Activated naive CD4-positive, alpha-beta T cell (primary cell): ENCODE results near the gene CLDN6.
A peak's percentile ranks its signal among the peaks of the same experiment; 100 is the strongest.

Experiments used
- DNase-seq, 4 experiments: peaks; one replicate each; lab custom pipeline; 2025; lab: John Stamatoyannopoulos, UW

The CLDN6 gene

DNA sequence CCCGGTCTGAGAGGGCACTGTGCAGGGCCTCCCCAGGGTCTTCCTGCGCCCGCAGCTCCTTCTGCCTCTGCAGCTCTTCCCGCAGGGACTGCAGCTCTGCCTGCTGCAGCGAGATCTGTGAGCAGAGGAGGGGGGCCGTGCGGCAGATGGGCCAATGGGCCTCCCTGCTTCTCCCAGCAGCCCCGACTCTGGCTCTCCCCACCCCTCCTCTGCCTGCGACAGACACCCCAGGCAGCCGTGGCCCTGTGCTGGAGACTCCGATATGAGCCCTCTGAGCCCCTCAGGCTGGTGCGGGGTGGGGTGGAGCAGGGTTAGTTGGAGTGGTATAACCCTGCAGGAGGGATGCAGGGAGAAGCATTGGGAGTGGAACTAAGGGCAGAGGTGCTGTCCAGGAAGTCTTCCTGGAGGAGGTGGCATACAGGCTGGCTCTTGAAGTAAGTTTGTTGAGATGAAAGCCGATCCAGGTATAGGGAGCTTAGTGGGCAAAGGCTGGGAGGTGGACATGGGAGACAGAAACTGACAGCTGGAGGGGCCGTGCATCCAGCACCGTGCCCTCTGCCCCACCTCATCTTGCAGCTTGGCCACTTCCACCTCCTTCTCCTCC, 10.8 kb upstream of the CLDN6 start:
- no peak for DNase-seq

DNA sequence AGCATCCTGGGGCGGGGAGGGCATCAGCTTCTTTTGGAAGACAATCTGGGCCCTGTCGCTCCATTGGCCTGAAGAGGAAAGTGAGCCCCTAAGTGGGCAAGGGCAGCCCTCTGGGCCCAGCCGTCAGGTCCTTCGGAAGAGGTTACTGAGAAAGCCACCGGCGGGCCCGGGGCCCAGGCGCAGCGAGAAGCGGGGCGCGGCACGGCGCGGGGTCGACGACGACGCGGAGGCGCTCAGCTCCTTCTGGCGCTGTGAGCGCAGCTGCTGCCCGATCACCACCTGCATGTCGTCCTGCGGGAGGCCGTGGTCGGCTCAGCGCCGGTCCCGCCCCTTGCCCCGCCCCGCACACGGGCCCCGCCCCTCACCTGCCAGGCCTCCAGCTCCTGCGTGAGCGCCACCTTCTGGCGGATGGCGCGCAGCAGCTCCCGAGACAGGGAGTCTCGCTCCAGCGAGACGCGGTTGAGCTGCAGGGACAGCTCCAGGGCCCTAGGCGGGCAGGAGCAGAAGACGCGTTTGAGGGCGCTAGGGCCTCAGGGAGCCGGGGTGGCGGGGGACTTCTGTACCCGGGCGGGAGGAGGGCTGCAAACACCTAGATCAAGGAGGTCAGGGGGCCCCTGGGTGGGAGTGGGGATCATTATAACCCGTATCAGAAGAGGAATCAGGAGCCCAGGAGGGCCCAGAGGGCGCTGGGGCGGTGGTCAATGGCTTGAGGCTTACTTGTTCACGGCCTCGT, 10.2 kb upstream of the CLDN6 start:
- DNase-seq, result peak; percentile 67 to 87 (median 79)

DNA sequence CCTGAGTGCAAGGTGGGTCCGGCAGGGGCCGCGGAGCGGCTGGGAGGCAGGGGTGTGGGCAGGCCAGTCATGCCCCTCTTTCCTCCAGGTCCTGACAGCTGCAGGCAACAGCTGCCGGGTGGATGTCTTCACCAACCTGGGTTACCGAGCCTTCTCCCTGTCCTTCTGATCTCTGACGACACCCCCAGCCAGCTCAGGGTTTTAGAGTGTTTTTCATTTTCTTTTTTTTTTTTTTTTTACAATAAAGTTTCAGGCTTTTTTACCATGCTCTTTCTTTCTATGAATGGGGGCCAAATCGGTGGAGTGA, 9.5 kb upstream of the CLDN6 start:
- no peak for DNase-seq

DNA sequence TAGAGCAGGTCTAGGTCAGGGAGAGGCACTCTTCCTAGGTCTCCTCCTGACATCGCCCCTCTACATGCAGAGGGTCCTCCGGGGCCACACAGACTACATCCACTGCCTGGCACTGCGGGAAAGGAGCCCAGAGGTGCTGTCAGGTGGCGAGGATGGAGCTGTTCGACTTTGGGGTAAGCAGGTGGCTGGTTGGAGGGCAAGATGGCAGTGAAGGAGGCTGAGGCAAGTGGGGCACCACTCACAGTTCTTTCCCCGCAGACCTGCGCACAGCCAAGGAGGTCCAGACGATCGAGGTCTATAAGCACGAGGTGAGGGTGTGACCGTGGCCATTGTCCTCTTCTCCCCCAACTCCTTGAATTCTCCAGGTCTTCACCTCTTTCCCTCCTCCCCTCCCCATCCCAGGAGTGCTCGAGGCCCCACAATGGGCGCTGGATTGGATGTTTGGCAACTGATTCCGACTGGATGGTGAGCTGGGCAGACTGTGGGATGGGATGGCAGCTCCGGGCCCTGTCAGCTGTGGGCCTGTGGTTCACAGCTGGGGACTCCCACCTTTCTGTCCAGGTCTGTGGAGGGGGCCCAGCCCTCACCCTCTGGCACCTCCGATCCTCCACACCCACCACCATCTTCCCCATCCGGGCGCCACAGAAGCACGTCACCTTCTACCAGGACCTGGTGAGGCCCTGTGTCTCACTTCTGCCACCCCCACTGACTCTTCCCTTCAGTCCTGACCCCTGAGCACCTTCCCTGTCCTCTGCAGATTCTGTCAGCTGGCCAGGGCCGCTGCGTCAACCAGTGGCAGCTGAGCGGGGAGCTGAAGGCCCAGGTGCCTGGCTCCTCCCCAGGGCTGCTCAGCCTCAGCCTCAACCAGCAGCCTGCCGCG, 8.9 kb upstream of the CLDN6 start:
- no peak for DNase-seq

DNA sequence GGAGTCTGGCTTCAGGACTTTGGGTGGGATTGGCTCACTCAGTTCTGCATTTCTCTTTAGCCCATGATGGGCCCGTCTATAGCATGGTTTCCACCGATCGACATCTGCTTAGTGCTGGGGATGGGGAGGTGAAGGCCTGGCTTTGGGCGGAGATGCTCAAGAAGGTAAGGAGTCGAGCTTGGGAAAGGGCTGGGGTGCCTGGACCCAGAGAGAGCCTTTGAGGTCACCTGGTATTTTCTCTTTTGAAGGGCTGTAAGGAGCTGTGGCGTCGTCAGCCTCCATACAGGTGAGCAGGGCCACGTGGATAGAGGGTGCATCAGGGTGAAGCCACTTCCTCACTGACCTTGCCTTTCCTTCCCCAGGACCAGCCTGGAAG, 8.0 kb upstream of the CLDN6 start:
- DNase-seq, result no peak

DNA sequence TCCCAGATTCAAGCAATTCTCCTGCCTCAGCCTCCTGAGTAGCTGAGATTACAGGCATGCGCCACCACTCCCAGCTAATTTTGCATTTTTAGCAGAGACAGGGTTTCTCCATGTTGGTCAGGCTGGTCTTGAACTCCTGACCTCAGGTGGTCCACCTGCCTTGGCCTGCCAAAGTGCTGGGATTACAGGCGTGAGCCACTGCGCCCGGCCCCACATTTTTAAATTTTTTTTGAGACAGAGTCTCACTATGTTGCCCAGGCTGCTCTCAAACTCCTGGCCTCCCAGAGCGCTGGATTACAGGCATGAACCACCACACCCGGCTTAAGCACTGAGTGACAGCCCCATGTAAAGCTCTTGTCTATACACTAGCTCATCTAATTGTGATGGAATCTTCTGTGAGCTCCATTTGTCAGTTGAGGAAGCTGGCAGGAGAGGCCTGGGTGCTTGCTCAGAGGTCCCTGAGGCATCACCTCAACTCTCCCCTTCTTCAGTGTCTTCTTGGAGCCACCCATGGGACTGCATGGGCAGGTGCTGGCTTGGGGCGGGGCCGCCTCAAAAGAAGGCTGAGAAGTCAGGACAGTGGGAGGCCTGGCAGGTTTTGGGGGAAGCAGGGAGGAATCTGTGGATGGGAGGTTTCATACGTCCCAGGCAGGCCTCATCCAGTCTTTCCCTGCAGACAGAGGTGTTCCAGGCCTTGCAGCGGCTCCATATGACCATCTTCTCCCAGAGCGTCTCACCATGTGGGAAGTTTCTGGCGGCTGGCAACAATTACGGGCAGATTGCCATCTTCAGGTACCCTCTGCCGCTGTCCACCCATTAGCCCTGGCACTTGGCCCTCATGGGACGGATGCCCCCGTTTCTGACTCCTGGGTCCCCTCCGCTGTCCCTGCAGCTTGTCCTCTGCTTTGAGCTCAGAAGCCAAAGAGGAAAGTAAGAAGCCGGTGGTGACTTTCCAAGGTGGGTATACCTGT, 7.3 kb upstream of the CLDN6 start:
- no peak for DNase-seq

DNA sequence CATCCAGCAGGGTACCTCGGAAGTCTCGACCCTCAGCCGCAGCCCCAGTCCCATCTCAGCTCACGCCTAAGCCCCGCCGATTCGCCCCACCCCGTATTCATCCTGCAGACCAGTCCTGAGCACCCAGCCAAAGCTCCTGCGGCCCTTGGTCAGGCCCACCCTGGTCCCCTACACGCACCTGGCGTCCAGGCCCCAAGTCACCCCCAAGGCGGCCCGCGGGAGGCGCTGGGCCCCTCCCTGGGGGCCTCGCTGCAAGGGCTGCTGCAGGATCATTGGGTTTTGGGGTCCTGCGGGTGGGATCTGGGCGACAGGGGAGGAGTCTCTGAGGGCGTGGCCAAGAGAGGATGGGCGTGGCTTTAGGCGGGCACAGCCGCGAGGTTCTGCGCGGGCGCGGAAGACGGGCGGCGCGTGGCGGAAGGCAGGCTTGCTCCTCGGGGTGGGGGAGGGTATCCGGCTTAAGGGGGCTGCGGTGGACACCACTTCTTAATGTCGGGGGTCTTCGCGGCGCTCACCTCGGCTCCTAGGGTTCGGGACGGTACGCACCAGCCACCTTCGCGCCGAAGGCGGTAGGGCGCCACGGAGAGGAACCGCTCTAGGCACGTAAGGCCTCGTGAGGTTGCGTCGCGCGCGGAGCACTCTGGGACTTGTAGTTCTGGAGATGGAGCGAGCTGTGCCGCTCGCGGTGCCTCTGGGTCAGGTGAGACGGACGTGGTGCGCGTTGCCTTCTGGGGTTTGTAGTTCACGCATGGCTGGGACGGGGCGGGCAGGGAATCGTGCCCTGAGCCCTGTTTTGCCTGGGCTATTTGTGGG, 5.9 kb upstream of the CLDN6 start, which contains the start of the genes HCFC1R1 and THOC6:
Gene HCFC1R1 (minus strand): TSS at position 274 of the 810 bp plus-strand sequence. CDS start 1 bp downstream, at position 273.
Gene THOC6 (plus strand): TSS at position 367 of the 810 bp plus-strand sequence. CDS start 292 bp downstream, at position 659.
- peak; percentile 85 to 95 (median 90) for DNase-seq

DNA sequence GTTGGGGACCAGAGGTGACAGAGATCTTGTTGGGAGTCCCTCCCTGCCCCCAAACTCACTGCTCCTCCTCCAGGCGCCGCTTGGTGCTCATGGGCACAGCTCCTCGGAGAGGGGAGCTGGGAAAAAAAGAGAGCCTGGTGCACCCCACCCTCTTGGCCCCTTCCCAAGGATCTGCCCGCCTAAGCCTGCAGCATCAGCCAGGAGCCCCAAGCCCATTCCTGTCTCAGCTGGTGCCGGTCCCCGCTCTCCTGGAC, 5.4 kb upstream of the CLDN6 start:
- DNase-seq, result no peak

DNA sequence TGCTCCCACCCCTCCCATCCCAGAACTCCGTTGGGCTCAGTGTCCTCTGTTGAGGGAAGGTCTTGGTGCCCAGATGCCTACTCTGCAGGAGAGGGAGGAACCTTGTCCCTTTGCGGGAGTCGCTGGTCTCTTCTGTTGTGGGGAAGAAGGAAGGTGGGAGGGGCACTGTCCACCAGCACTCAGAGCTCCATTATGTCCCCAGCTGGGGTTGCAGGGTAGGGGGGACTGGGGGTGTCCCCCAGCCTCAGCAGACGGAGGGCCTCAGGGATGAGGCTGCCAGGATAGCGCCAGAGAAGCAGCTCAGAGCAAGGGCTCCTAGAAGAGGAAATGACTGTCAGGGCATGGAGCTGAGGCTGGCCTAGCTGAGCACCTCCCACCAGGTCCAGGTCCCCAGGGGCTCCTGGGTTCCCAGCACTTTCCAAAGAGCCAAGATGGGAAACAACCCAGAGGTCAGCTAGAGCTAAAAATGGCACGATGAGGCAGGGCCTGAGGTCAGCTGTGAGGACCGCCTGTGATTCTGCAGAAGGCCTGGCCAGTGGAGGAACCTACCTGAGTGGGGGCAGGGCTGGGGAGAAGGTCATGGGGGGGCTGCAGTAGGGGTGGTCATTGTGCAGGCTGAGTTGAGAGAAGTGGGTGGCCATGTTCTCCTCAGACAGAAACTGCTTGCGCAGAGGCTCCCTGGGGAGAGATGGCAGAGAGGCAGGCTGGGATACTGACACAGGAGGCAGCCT, 4.9 kb upstream of the CLDN6 start:
- no peak for DNase-seq

DNA sequence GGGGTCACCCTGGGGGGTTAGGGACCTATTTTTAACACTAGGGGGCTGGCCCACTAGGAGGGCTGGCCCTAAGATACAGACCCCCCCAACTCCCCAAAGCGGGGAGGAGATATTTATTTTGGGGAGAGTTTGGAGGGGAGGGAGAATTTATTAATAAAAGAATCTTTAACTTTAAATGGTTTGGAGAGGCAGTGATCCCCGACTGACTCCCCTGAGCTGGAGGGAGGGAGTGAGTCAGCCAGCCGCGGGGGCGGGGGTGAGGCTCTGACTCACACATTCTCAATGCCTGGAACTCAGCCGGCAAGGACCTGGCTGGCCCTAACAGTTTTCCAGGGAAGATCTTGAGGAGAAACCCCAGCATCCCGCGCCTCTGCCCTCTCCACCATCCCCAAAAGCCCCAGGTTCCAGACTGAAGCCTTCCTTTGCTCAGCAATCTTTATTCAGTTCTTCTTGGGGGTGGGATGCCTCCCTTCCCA, 4.3 kb upstream of the CLDN6 start:
- DNase-seq, result peak; percentile 55 to 76 (median 62)

DNA sequence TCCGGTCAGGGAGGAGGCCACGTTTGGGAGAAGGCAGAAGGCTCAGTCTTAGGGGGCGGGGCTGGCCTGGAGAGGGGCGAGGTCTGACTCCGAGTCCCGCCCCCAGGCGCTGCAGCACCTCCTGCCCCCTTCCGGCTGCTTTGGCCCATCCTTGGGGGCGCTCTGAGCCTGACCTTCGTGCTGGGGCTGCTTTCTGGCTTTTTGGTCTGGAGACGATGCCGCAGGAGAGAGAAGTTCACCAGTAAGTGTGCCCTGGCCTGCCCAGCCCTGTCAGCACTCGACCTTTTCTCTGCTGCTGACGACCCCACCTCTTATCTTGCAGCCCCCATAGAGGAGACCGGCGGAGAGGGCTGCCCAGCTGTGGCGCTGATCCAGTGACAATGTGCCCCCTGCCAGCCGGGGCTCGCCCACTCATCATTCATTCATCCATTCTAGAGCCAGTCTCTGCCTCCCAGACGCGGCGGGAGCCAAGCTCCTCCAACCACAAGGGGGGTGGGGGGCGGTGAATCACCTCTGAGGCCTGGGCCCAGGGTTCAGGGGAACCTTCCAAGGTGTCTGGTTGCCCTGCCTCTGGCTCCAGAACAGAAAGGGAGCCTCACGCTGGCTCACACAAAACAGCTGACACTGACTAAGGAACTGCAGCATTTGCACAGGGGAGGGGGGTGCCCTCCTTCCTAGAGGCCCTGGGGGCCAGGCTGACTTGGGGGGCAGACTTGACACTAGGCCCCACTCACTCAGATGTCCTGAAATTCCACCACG, 3.6 kb upstream of the CLDN6 start:
- peak; percentile 27 to 62 (median 46) for DNase-seq

DNA sequence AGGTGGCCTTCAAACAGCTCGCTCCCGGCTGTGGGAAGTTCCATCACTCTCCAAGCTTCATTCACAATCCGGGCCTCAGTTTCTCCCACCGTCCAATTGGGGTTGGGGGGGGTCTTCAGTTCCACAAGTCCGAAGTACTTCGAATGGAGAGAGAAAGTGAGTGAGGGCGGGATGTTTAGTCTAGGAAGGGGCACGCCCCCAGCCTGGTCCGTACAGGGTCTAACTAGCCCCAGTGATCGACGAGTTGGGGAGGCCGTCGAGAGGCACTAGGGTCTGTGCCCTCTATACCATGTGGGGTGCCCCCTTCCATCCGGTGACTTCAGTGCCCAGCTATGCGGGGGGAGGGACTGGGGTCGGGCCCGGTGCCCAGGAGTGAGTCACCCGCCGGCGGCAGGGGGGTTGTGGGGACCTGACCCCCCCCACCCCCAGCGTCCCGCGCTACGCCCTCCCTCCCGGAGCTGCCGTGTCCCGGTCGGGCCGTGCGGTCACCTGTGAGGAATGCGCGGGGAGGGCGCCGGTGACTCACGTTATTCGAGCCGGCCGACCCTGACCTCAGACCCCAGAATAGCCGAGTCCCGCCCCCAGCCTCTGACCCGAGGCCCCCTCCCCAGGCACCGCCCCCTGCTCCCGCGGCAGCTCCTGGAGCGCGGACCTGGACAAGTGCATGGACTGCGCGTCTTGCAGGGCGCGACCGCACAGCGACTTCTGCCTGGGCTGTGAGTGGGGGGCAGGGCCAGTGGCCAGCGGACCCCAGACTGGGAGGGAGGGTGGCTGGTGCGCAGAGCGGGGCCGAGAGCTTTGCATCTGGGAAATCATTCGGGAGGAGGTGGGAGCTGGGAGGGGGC, 2.8 kb upstream of the CLDN6 start:
- peak in 2 of 4 experiments; percentile 25 to 58 for DNase-seq

DNA sequence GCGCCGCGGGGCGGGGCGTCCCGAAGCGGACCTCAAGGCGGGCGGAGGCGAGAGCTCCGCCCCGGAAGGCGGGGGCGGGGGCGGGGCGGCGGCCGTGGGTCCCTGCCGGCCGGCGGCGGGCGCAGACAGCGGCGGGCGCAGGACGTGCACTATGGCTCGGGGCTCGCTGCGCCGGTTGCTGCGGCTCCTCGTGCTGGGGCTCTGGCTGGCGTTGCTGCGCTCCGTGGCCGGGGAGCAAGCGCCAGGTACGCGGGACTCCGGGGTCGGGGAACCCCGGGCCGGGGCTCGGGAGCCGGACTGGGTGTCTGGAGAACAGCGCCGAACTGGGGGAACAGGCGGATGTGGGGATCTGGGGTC, 2.2 kb upstream of the CLDN6 start, which contains the start of gene TNFRSF12A:
Gene TNFRSF12A (plus strand): TSS at position 122 of the 357 bp plus-strand sequence. CDS start 30 bp downstream, at position 152.
- peak in 2 of 4 experiments; percentile 18 to 39 for DNase-seq

DNA sequence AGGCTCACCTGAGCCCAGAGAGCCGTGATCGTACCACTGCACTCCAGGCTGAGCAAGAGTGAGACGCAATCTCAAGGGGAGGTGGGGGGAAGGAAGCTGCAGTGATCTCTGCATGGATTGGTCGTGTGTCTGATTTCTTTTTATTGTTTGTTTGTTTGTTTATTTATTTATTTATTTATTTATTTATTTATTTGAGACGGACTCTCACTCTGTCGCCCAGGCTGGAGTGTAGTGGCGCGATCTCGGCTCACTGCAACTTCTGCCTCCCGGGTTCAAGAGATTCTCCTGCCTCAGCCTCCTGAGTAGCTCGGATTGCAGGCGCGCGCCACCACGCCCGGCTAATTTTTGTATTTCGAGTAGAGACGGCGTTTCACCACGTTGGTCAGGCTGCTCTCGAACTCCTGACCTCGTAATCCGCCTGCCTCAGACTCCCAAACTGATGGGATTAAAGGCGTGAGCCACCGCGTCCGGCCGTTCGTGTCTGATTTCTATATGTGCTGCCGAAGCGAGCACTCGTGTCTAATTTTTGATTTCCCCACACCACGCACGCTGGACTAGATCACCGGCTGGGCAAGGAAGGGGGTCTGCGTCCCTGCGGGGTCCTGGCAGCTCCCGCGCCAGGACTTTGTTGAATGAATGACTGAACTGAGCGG, 1.7 kb upstream of the CLDN6 start:
- no peak for DNase-seq

DNA sequence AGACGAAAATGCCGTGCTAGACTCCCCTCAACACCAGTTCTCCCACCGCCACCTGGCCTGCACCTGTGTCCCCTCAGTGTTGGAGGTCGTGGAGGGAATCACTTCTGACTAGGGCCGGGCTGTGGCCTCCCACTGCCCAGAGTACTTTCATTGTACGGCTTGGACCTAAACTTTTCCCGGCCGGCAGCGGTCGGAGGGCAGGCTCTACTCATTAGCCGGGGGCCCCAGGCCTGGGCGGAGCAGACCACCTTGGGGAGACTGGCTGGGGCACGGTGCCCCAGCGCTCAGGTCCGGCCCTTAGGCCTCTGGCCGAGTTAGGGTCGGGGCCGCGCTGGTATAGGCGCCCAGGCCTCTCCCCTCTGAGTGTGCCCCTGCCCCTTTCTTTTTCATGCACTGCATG, 639 bp downstream of the CLDN6 start:
- DNase-seq, result no peak

DNA sequence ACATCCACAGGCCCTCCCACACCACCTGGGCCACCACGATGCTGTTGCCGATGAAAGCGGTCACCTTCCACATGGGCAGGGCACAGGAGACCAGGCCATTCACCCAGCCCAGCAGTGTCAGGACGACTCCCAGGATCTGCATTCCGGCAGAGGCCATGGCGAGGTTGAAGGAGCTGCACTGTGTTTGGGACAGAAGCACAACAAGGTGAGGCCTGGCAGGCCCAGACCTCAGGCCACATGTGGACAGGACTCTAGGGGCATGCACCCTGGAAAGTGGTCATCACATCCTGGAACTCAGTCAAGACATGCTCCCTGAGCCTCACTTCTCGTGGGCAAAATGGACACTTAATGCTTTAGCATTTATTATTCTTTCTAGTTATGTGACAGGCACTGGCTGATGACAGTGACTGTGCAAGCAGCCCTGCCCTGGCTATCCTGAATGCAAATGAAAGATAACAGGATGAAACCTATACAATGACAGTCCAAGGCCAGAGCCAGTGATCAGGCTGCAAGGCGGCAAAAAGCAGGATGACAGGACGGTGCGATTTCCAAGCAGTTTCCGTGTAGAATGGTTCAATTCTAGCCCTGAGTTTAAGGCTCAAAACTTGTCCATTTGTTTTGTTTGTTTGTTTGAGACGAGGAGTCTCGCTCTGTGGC, 2.0 kb downstream of the CLDN6 start:
- DNase-seq, result no peak

DNA sequence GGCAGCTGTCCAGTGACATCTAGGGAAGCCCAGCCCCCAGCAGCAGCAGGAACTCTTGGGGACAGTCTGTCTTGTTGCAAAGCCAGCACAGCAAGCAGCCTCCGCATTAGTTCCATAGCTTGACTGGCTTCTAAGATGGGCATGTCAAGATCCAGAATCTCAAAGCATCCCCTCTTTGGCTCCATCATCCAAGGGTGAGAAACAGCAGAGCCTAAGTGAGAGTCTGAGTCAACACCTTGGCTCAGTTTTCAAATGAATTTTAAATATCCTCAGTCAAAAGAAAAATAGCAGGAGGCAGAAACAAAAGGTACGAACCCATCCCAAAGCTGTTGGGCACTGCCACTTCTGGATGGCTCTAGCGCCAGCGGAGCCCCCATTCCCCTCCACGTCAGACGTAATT, 3.0 kb downstream of the CLDN6 start:
- DNase-seq, result no peak
